ENCODE results near the gene ABRAXAS1.

- TF ChIP-seq ZNF175 (tag by site-specific recombination; IDR thresholded peaks at IDR 0.05) (no peak), ZNF292 (tag by site-specific recombination; IDR thresholded peaks at IDR 0.05; ENCODE audit: borderline replicate concordance, low read depth) (no peak), ZNF792 (tag by site-specific recombination; IDR thresholded peaks at IDR 0.05) (no peak), CTCF (tag by site-specific recombination; IDR thresholded peaks at IDR 0.05) (no peak)
Measured at GRCh38 chr4:83498187-83498586, 13.3 kb upstream of the ABRAXAS1 start.
